Measurements from ENCODE around the gene HIF1A. TPM values are rescaled to one million over a fixed set of nuclear protein-coding genes. Genes with fewer than 3 reads are reported as not detected.

Gene HIF1A
- total RNA-seq, 1 donor from 2014 or later = 299 TPM

- H3K4me3 ChIP-seq = no peak overlapping the region
- no peaks in the 10 kb centered on the region for H3K4me1 ChIP-seq
- H3K27me3 ChIP-seq = no peaks in the 10 kb centered on the region
- Mint-ChIP-seq H3K9me3 (no peaks in the 10 kb centered on the region), H3K4me1 (no peaks in the 10 kb centered on the region), H3K27ac (no peak overlapping the region), H3K27me3 (ENCODE audit: insufficient read depth, low read depth) (no peaks in the 10 kb centered on the region), H3K4me3 (no peak overlapping the region), H3K36me3 (peaks cover 25% of the 10 kb centered on the region)
- H3K9ac ChIP-seq = no peak overlapping the region
- H3K9me3 ChIP-seq (ENCODE audit: low read depth) = no peaks in the 10 kb centered on the region
- peaks cover 42% of the 10 kb centered on the region for H3F3A ChIP-seq (ENCODE audit: low read depth)
- no peak overlapping the region for H2AFZ ChIP-seq (replicated peaks)
- DNase-seq (ENCODE audit: low spot score) = no peak
- peaks cover 35% of the 10 kb centered on the region for H3K36me3 ChIP-seq
- no peak overlapping the region for H3K4me2 ChIP-seq
- H3K79me2 ChIP-seq (ENCODE audit: low read depth) = no peaks in the 10 kb centered on the region
- peaks cover 2% of the 10 kb centered on the region for H4K20me1 ChIP-seq (ENCODE audit: low read depth)
- H3K27ac ChIP-seq = no peak overlapping the region
- TF ChIP-seq CTCF (IDR thresholded peaks at IDR 0.05) = no peak
- TF ChIP-seq EZH2 (IDR thresholded peaks at IDR 0.05) = no peak
- no peak for TF ChIP-seq EZH2phosphoT487 (IDR thresholded peaks at IDR 0.05)
Measured at GRCh38 chr14:61746881-61747280, 51.6 kb downstream of the HIF1A start.

GRCh38 chr14:61747342-61747741 is 52.0 kb downstream of the HIF1A start:
- H2AFZ ChIP-seq (replicated peaks) = no peak overlapping the region
- H3K36me3 ChIP-seq = peaks cover 30% of the 10 kb centered on the region
- H3K4me1 Mint-ChIP-seq = no peaks in the 10 kb centered on the region
- no peaks in the 10 kb centered on the region for H3K9me3 Mint-ChIP-seq
- H3K79me2 ChIP-seq (ENCODE audit: low read depth) = no peaks in the 10 kb centered on the region
- H3K4me3 Mint-ChIP-seq = no peak overlapping the region
- H3K9me3 ChIP-seq (ENCODE audit: low read depth) = no peaks in the 10 kb centered on the region
- no peak overlapping the region for H3K9ac ChIP-seq
- DNase-seq (ENCODE audit: low spot score) = no peak
- no peak overlapping the region for H3K4me3 ChIP-seq
- no peaks in the 10 kb centered on the region for H3K27me3 ChIP-seq
- H3K27me3 Mint-ChIP-seq (ENCODE audit: insufficient read depth, low read depth) = no peaks in the 10 kb centered on the region
- peaks cover 25% of the 10 kb centered on the region for H3K36me3 Mint-ChIP-seq
- no peak overlapping the region for H3K27ac ChIP-seq
- peaks cover 2% of the 10 kb centered on the region for H4K20me1 ChIP-seq (ENCODE audit: low read depth)
- no peak overlapping the region for H3K4me2 ChIP-seq
- H3K4me1 ChIP-seq = no peaks in the 10 kb centered on the region
- peaks cover 37% of the 10 kb centered on the region for H3F3A ChIP-seq (ENCODE audit: low read depth)
- no peak for TF ChIP-seq EZH2 (IDR thresholded peaks at IDR 0.05)
- TF ChIP-seq CTCF (IDR thresholded peaks at IDR 0.05) = no peak
- no peak overlapping the region for H3K27ac Mint-ChIP-seq

- peaks cover 30% of the 10 kb centered on the region for H3K36me3 ChIP-seq
- Mint-ChIP-seq H3K4me3 (no peak overlapping the region), H3K27ac (no peak overlapping the region), H3K27me3 (ENCODE audit: insufficient read depth, low read depth) (no peaks in the 10 kb centered on the region), H3K36me3 (peaks cover 22% of the 10 kb centered on the region), H3K4me1 (no peaks in the 10 kb centered on the region), H3K9me3 (no peaks in the 10 kb centered on the region)
- no peaks in the 10 kb centered on the region for H3K4me1 ChIP-seq
- no peak for DNase-seq (ENCODE audit: low spot score)
- H3K27ac ChIP-seq = no peak overlapping the region
- H3K27me3 ChIP-seq = no peaks in the 10 kb centered on the region
- H3K9me3 ChIP-seq (ENCODE audit: low read depth) = no peaks in the 10 kb centered on the region
- H3K9ac ChIP-seq = no peak overlapping the region
- peaks cover 2% of the 10 kb centered on the region for H4K20me1 ChIP-seq (ENCODE audit: low read depth)
- H3K79me2 ChIP-seq (ENCODE audit: low read depth) = no peaks in the 10 kb centered on the region
- no peak overlapping the region for H3K4me2 ChIP-seq
- H2AFZ ChIP-seq (replicated peaks) = no peak overlapping the region
- H3F3A ChIP-seq (ENCODE audit: low read depth) = peaks cover 36% of the 10 kb centered on the region
- TF ChIP-seq CTCF (IDR thresholded peaks at IDR 0.05) (no peak), EZH2phosphoT487 (IDR thresholded peaks at IDR 0.05) (no peak), EZH2 (IDR thresholded peaks at IDR 0.05) (no peak)
- no peak overlapping the region for H3K4me3 ChIP-seq
Measured at GRCh38 chr14:61749264-61749663, 54.0 kb downstream of the HIF1A start.

All from neural progenitor cell (in vitro differentiated cells).